Measurements from ENCODE around the gene HS1BP3. TPM values are rescaled to one million over a fixed set of nuclear protein-coding genes. Genes with fewer than 3 reads are reported as not detected.
A peak's percentile ranks its signal among the peaks of the same experiment; 100 is the strongest.

The HS1BP3 gene
- total RNA-seq, 1 donor from 2014 or later, result 10.0 TPM

DNA sequence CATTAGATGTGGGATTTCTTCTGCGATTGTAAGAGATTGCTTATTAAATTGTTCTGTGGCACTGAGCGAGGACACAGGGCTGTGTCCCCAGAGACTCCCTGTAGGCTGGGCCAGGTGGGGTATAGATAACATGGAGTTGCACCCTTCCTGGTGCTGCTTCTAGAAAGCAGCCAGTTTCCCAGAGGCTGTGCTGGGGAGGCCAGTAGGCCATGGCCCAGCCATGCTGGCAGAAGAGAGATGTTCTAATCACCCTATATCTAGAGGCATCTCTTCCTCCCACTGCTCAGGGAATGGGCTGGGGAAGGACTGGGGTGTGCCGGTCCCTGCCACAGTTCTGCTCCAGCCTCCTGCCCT lies 66.9 kb downstream of the HS1BP3 start:
- H3K27ac Mint-ChIP-seq, result peak overlapping the region; percentile 98
- no peak overlapping the region for H3K27ac ChIP-seq
- H3K27me3 Mint-ChIP-seq (ENCODE audit: insufficient read depth, low read depth), result peaks cover 17% of the 10 kb centered on the region
- H3K9me3 Mint-ChIP-seq, result peaks cover 6% of the 10 kb centered on the region
- H3K4me2 ChIP-seq, result peak overlapping the region; percentile 30
- H3K4me3 Mint-ChIP-seq, result peak overlapping the region; percentile 50
- no peaks in the 10 kb centered on the region for H3K27me3 ChIP-seq
- no peak overlapping the region for H3K9ac ChIP-seq
- no peak overlapping the region for H2AFZ ChIP-seq (replicated peaks)
- no peaks in the 10 kb centered on the region for H3K79me2 ChIP-seq (ENCODE audit: low read depth)
- H4K20me1 ChIP-seq (ENCODE audit: low read depth), result no peaks in the 10 kb centered on the region
- H3F3A ChIP-seq (ENCODE audit: low read depth), result no peaks in the 10 kb centered on the region
- H3K4me3 ChIP-seq, result no peak overlapping the region
- TF ChIP-seq EZH2phosphoT487 (IDR thresholded peaks at IDR 0.05), result no peak
- TF ChIP-seq, protein P1, sequence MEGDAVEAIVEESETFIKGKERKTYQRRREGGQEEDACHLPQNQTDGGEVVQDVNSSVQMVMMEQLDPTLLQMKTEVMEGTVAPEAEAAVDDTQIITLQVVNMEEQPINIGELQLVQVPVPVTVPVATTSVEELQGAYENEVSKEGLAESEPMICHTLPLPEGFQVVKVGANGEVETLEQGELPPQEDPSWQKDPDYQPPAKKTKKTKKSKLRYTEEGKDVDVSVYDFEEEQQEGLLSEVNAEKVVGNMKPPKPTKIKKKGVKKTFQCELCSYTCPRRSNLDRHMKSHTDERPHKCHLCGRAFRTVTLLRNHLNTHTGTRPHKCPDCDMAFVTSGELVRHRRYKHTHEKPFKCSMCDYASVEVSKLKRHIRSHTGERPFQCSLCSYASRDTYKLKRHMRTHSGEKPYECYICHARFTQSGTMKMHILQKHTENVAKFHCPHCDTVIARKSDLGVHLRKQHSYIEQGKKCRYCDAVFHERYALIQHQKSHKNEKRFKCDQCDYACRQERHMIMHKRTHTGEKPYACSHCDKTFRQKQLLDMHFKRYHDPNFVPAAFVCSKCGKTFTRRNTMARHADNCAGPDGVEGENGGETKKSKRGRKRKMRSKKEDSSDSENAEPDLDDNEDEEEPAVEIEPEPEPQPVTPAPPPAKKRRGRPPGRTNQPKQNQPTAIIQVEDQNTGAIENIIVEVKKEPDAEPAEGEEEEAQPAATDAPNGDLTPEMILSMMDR (IDR thresholded peaks at IDR 0.05), result no peak
- TF ChIP-seq EZH2 (IDR thresholded peaks at IDR 0.05), result no peak
- peaks cover 5% of the 10 kb centered on the region for H3K36me3 Mint-ChIP-seq
- H3K4me1 Mint-ChIP-seq, result peaks cover 45% of the 10 kb centered on the region
- peaks cover 10% of the 10 kb centered on the region for H3K4me1 ChIP-seq
- H3K9me3 ChIP-seq (ENCODE audit: low read depth), result no peaks in the 10 kb centered on the region
- no peaks in the 10 kb centered on the region for H3K36me3 ChIP-seq
- no peak for DNase-seq (ENCODE audit: low spot score)

GRCh38 chr2:20583425-20583881 lies 67.4 kb downstream of the HS1BP3 start:
- Histone ChIP-seq H3K9me3 (ENCODE audit: low read depth) (no peaks in the 10 kb centered on the region), H3F3A (ENCODE audit: low read depth) (no peaks in the 10 kb centered on the region), H4K20me1 (ENCODE audit: low read depth) (no peaks in the 10 kb centered on the region), H3K27me3 (no peaks in the 10 kb centered on the region), H3K4me3 (no peak overlapping the region), H3K27ac (no peak overlapping the region), H3K4me2 (no peak overlapping the region), H3K36me3 (no peaks in the 10 kb centered on the region), H3K9ac (no peak overlapping the region), H3K4me1 (peaks cover 10% of the 10 kb centered on the region), H3K79me2 (ENCODE audit: low read depth) (no peaks in the 10 kb centered on the region), H2AFZ (replicated peaks) (no peak overlapping the region)
- H3K27ac Mint-ChIP-seq, result peak overlapping the region; percentile 60
- peaks cover 15% of the 10 kb centered on the region for H3K27me3 Mint-ChIP-seq (ENCODE audit: insufficient read depth, low read depth)
- H3K9me3 Mint-ChIP-seq, result peaks cover 8% of the 10 kb centered on the region
- TF ChIP-seq, protein P1 (IDR thresholded peaks at IDR 0.05), result no peak
- no peak for TF ChIP-seq EZH2 (IDR thresholded peaks at IDR 0.05)
- TF ChIP-seq EZH2phosphoT487 (IDR thresholded peaks at IDR 0.05), result no peak
- peaks cover 50% of the 10 kb centered on the region for H3K4me1 Mint-ChIP-seq
- DNase-seq (ENCODE audit: low spot score), result no peak
- peaks cover 5% of the 10 kb centered on the region for H3K36me3 Mint-ChIP-seq
- H3K4me3 Mint-ChIP-seq, result no peak overlapping the region

DNA sequence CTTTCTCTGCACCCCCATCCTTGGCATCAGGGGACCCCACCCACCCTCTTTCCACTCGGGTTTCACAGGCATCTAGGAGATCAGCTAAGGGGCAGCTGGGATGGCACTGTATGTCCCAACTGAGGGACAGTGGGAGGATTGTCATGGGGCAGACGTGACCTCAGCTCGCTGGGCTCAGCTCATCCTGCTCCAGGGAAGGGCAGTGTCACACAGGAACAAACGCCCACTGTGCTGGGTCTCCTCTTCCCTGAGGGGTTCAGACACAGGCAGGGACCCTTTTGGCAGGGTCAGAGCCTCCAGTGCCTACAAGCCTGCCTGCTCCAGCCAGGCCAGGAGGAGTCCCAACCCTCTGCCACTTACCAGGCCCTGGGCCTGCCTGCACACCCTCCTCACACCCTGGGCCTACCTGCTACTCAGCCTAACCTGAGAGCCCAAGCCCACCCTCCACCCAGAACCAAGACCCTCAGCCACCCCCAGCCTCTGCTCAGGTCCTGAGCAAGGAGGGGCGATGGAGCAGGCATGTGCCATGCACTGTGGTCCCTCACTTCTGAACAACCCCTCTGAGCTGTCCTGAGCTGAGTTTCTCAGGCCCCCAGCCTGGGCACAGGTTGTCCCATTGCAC lies 68.2 kb downstream of the HS1BP3 start:
- H3K4me3 ChIP-seq, result no peak overlapping the region
- H3K27ac Mint-ChIP-seq, result peak overlapping the region; percentile 66
- TF ChIP-seq EZH2 (IDR thresholded peaks at IDR 0.05) (no peak), EZH2phosphoT487 (IDR thresholded peaks at IDR 0.05) (no peak)
- TF ChIP-seq, protein P1 (IDR thresholded peaks at IDR 0.05), result no peak

More for the DNA sequence above, 68.2 kb downstream of the HS1BP3 start:
- H3K9me3 ChIP-seq (ENCODE audit: low read depth), result no peaks in the 10 kb centered on the region
- no peaks in the 10 kb centered on the region for H3K27me3 ChIP-seq
- Mint-ChIP-seq H3K9me3 (peaks cover 10% of the 10 kb centered on the region), H3K27me3 (ENCODE audit: insufficient read depth, low read depth) (peaks cover 13% of the 10 kb centered on the region), H3K4me1 (peaks cover 52% of the 10 kb centered on the region), H3K4me3 (no peak overlapping the region), H3K36me3 (peaks cover 5% of the 10 kb centered on the region)
- H4K20me1 ChIP-seq (ENCODE audit: low read depth), result no peaks in the 10 kb centered on the region
- no peaks in the 10 kb centered on the region for H3K36me3 ChIP-seq
- H3K9ac ChIP-seq, result no peak overlapping the region
- DNase-seq (ENCODE audit: low spot score), result no peak
- no peak overlapping the region for H3K27ac ChIP-seq
- peaks cover 10% of the 10 kb centered on the region for H3K4me1 ChIP-seq
- H3K4me2 ChIP-seq, result no peak overlapping the region
- H3F3A ChIP-seq (ENCODE audit: low read depth), result no peaks in the 10 kb centered on the region
- no peaks in the 10 kb centered on the region for H3K79me2 ChIP-seq (ENCODE audit: low read depth)
- no peak overlapping the region for H2AFZ ChIP-seq (replicated peaks)

All from neural progenitor cell (in vitro differentiated cells).